ENCODE data around the gene ARAF.

The ARAF gene

DNA sequence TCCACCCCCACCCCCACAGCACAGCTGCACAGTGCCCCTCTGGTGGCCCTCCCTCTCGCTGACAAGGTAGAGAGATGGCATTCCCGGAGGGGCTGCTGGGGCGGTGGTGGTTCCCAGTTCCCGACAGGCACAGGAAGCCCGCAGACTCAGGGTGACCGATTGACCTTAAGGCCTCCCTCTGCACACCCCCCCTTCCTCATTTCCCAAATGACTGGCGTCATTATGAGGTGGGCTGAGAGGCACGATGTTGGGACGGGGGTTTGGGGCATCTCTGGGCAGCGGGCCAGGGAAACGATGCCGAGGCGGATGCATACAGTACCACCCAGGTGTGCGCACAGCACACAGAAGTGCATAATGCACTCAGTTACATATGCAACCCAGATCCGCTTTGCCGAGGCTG, 17.7 kb downstream of the ARAF start:
- Histone ChIP-seq H3K9ac (no peak overlapping the region), H4K20me1 (ENCODE audit: insufficient read depth) (no peaks in the 10 kb centered on the region), H3K36me3 (ENCODE audit: insufficient read depth) (no peaks in the 10 kb centered on the region), H3K4me1 (ENCODE audit: low read depth, poor library complexity, severe bottlenecking) (no peaks in the 10 kb centered on the region), H3K27ac (no peak overlapping the region), H3K4me2 (no peak overlapping the region), H2AFZ (ENCODE audit: low read depth) (no peak overlapping the region), H3K27me3 (ENCODE audit: insufficient read depth, low read depth) (no peaks in the 10 kb centered on the region), H3K4me3 (IDR thresholded peaks at IDR 0.05; ENCODE audit: insufficient read depth, low read depth, low read length) (no peak overlapping the region), H3K79me2 (ENCODE audit: insufficient read depth, low read depth) (no peaks in the 10 kb centered on the region)
- TF ChIP-seq, protein P1, sequence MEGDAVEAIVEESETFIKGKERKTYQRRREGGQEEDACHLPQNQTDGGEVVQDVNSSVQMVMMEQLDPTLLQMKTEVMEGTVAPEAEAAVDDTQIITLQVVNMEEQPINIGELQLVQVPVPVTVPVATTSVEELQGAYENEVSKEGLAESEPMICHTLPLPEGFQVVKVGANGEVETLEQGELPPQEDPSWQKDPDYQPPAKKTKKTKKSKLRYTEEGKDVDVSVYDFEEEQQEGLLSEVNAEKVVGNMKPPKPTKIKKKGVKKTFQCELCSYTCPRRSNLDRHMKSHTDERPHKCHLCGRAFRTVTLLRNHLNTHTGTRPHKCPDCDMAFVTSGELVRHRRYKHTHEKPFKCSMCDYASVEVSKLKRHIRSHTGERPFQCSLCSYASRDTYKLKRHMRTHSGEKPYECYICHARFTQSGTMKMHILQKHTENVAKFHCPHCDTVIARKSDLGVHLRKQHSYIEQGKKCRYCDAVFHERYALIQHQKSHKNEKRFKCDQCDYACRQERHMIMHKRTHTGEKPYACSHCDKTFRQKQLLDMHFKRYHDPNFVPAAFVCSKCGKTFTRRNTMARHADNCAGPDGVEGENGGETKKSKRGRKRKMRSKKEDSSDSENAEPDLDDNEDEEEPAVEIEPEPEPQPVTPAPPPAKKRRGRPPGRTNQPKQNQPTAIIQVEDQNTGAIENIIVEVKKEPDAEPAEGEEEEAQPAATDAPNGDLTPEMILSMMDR (conservative IDR thresholded peaks at IDR 0.05; ENCODE audit: low read depth, low read length) = no peak

DNA sequence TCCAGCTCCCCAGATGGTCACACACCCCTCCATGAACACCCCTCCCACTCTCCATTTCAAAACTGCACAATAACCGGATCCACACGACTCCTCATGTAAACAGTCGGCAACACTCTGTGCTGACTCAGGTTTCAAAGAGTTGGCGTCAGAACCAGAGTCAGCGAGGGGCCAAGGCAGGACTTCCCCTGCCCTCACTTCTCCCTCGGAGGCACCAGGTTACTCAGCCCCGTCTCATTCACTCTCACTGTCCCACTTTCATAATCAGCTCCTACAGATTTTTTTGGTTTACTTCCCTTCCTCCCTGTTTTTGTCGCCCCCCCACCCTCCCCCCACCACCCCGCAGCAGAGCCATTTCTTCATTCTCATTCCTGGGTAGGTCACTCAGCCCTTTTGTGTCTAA, 18.5 kb downstream of the ARAF start:
- Histone ChIP-seq H3K4me1 (ENCODE audit: low read depth, poor library complexity, severe bottlenecking) (no peaks in the 10 kb centered on the region), H4K20me1 (ENCODE audit: insufficient read depth) (no peaks in the 10 kb centered on the region), H3K27me3 (ENCODE audit: insufficient read depth, low read depth) (no peaks in the 10 kb centered on the region), H3K79me2 (ENCODE audit: insufficient read depth, low read depth) (no peaks in the 10 kb centered on the region), H3K9ac (no peak overlapping the region), H3K4me3 (IDR thresholded peaks at IDR 0.05; ENCODE audit: insufficient read depth, low read depth, low read length) (no peak overlapping the region), H3K4me2 (no peak overlapping the region), H3K36me3 (ENCODE audit: insufficient read depth) (no peaks in the 10 kb centered on the region), H3K27ac (no peak overlapping the region), H2AFZ (ENCODE audit: low read depth) (no peak overlapping the region)
- TF ChIP-seq, protein P1 (conservative IDR thresholded peaks at IDR 0.05; ENCODE audit: low read depth, low read length) = no peak

DNA sequence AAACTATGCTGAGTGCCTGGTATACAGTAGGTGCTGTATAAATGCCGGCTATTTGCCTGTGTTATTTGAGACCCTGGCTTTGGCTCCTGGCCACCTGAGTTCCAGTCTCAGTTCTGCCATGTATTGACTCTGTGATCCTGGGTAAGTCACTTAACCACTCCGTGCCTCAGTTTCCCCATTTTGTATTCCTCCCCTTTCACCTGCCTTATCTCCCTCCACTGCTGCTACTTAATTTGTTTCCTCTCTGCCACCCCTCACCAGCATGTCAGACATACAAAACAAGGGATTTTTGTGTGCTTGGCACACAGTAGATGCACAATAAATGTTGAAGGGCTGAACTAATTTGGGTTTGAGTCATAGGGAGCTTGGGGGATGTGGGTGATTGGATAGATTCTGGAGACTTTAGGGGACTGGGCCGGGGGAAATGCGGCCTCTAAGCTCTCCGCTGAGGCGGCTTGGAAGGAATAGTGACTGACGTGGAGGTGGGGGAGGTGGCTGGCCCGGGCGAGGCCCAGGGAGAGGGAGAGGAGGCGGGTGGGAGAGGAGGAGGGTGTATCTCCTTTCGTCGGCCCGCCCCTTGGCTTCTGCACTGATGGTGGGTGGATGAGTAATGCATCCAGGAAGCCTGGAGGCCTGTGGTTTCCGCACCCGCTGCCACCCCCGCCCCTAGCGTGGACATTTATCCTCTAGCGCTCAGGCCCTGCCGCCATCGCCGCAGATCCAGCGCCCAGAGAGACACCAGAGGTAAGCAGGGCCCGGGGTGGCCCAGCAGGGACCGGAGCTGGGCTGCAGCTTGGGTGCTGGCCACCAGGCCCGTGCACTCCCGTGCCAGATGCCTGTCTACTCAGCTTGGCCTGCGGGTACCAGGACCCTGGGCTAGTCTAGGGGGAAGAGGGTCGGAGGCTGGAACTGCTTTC, 21.0 kb downstream of the ARAF start, which contains the start of gene TIMP1:
Gene TIMP1, plus strand, starts transcription at position 706 of the 917 bp plus-strand sequence. CDS start 980 bp downstream, outside the sequence.
- Histone ChIP-seq H3K4me3 (IDR thresholded peaks at IDR 0.05; ENCODE audit: insufficient read depth, low read depth, low read length) (no peak within 1 kb of the TSS), H4K20me1 (ENCODE audit: insufficient read depth) (no peaks in the 10 kb centered on the region), H3K79me2 (ENCODE audit: insufficient read depth, low read depth) (no peaks in the 10 kb centered on the region), H3K4me1 (ENCODE audit: low read depth, poor library complexity, severe bottlenecking) (no peaks in the 10 kb centered on the region), H3K4me2 (no peak within 1 kb of the TSS), H3K9ac (no peak within 1 kb of the TSS), H2AFZ (ENCODE audit: low read depth) (no peak within 1 kb of the TSS), H3K27ac (no peak within 1 kb of the TSS), H3K36me3 (ENCODE audit: insufficient read depth) (no peaks in the 10 kb centered on the region), H3K27me3 (ENCODE audit: insufficient read depth, low read depth) (no peaks in the 10 kb centered on the region)
- TF ChIP-seq, protein P1 (conservative IDR thresholded peaks at IDR 0.05; ENCODE audit: low read depth, low read length) = no peak

DNA sequence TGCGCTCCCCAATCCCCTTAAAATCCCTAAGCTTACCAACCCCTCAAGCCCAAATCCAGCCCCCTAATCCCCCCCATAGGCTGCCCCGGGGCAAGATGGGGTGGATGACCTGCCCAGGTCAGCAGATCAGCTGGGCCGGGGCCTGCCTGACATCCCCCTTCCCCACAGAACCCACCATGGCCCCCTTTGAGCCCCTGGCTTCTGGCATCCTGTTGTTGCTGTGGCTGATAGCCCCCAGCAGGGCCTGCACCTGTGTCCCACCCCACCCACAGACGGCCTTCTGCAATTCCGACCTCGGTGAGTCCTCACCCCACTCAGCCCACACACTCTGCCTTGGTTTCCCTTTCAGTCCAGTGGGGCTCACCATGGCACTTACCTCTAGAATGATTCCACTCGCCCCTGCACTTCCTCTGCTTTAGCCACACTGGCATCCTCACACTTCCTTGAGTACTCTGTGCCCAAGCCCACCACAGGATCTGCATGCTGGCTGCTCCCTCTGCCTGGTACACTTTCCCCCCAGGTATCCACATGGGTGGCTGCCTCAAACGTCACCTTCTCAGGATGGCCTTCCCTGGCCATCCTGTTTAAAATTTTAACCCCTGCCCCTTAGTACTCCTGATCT, 22.3 kb downstream of the ARAF start:
- Histone ChIP-seq H4K20me1 (ENCODE audit: insufficient read depth) (no peaks in the 10 kb centered on the region), H3K27ac (no peak overlapping the region), H3K36me3 (ENCODE audit: insufficient read depth) (no peaks in the 10 kb centered on the region), H3K4me2 (no peak overlapping the region), H3K27me3 (ENCODE audit: insufficient read depth, low read depth) (no peaks in the 10 kb centered on the region), H3K4me1 (ENCODE audit: low read depth, poor library complexity, severe bottlenecking) (no peaks in the 10 kb centered on the region), H3K9ac (no peak overlapping the region), H3K4me3 (IDR thresholded peaks at IDR 0.05; ENCODE audit: insufficient read depth, low read depth, low read length) (no peak overlapping the region), H2AFZ (ENCODE audit: low read depth) (no peak overlapping the region), H3K79me2 (ENCODE audit: insufficient read depth, low read depth) (no peaks in the 10 kb centered on the region)
- TF ChIP-seq, protein P1 (conservative IDR thresholded peaks at IDR 0.05; ENCODE audit: low read depth, low read length) = no peak

Measured in KMS-11 (cell line).